ENCODE results near the gene GABRB1.

Gene GABRB1

DNA sequence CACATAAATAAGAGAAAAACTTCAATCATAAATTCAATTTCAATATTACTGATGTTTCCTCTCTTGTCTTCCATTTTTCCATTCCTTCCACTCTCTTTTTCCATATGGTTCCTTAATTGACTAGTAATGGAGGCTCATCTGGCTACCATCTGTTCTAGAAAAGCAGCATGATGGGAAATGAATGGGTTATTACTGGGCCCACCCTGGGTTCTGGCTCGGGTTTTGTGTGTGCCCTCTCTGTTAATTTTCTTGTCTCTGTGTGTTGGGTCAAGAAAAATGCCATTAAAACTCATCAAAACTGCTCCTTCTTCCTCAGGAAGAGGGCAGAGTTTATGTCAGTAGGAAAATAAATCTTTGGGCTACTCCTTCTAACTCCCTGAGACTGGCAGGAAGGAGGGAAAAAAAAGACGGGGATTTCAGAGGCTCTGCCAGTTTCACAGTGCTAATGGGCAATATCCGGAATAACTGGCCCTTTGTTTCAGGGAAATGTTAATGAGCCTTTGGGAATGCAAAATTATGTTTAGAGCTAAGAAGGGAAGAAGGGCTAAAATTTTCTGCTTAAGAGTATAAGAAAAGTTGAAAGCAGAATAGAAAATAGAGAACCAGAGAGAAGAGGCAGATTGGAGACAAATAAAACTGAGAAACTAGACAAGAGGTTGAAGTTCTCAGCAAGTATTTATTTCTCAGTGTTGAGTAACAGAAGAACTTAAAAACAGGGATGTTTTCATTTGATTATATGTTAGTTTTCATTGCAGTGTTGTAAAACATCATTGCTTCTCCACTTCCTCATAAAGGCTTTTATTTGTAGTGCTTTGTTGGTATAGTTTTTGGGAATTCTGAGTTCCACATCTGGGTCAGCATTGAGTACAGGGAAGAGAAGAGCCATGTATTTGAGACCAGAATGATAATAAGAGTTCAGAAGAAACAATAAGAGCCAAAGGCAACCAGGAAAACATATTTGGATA is 19.7 kb downstream of the GABRB1 start:
- no peak for DNase-seq

DNA sequence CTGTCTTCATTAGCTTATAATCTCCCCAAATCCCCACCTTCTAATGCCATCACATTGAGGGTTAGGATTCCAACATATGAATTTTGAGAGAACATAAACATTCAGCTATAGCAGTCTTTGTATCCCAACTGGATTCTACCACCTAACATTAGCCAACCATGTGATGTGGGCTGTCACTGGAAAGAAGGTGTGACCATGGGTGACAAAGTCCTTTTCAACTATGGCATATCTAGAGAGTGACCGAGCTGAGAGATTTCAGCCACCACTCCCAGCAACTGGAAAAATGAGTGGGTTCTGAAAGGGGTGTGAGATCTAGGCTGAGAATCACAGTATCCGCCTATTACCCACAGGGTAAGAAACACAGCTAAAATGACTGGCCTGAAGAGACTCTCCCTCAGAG is 22.1 kb downstream of the GABRB1 start:
- no peak for DNase-seq

DNA sequence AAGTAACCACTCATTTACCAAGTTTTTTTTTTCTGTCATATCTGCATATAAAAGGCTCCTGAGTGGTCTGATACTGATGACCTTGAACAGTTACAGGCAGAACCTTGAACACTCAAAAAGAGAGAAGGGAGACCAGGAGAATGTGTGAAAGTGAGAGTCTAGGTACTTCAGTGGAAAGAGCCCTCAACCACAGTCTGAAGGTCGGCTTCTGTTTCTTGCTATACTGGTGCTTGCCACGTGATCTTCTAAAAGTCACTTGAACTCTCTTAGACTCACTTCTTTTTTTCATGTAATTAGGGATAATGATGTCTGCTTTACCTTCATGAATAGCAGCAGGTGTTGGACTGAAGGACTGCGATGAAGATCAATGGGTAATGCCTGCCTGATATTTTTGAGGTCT is 22.8 kb downstream of the GABRB1 start:
- no peak for DNase-seq

DNA sequence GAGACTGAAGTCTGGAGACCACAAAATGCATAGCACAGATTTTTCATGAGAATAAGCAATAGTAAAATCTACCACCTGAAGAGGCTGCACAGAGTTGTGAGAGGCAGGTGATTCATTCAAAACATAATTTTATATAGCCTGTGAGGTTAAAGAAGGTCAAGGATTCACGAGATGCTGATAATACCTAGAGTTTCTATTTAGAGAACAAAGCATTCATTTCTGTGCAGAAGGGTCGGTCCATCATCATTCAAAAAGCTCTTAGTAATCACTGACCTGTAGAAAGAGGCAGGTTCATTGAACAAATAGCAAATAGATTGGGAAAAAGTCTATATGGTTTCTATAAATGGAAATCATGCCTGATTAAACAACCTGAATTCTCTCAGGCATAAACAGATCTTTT is 26.6 kb downstream of the GABRB1 start:
- DNase-seq = no peak

DNA sequence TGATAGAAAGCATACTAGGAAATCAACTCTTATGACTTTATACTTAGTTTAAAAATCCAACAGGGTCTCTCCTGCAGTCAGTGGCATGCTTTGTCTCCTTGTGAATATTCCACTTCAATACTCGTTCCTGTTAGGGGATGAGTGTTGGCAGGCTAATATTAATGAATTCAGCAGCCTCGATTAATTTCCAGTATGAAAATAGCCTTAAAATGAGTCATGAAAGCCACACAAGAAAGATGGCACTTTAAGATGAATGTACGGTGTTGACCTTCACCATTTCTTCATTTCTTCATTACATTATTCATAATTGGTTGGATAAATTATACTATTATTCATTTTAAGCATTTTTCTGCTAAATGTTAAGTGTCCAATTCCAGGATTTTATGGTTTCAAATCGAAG is 29.2 kb downstream of the GABRB1 start:
- DNase-seq = no peak

DNA sequence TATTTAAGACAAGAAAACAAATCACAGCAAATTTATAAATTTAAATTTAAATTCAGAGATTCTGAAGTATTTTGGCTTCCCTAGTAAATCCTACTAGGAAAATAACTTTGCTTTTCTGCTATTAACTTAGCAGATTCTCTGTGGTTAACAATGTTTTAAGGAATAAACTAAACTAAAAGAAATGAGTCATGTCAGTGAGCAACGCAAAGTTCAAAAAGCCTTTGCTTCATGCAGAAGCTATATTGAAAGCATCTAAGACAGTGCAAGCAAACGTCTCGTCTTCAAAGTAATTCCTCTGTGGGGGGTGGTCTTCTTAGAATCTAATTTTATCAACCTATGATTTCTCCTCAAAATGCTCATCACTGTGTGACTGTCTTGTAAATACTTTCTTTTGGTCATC is 30.1 kb downstream of the GABRB1 start:
- DNase-seq = no peak

DNA sequence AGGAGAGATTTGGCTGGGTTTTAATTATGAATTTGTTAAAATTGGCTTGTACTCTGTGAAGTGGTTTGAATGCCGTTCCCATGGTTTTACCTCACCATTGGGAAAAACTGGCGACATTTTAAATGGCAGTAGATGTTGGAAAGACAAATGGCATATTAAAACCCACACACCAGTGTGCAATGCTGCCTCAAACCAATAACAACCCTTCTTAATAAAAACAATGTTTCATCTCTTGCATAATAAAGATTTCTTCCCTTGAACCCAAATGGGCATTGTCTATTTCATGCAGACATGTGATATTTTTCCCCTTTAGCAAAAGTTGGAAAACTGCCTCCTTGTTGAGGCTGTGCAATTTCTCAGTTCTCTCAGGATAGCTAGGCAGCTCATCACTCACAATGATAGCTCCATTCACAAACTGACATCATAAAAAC is 33.7 kb downstream of the GABRB1 start:
- no peak for DNase-seq

DNA sequence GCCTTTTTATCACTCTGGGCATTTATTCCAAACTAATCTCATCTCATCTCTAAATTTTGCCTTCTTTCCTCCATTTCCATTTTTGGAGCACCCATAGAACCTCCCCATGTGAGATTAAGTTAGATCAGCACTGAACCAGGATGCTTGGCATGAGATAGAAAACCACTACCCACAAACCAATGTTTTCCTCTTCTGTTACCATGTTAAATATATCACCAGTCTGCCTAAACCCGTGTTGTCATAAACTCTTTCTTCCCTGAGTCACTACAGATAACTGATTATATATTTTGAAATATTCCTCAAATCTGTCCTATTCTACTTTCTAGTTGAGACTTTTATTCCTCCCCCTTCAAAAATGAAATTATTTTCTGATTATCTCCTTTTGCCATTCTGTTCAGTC is 37.6 kb downstream of the GABRB1 start:
- DNase-seq = no peak

DNA sequence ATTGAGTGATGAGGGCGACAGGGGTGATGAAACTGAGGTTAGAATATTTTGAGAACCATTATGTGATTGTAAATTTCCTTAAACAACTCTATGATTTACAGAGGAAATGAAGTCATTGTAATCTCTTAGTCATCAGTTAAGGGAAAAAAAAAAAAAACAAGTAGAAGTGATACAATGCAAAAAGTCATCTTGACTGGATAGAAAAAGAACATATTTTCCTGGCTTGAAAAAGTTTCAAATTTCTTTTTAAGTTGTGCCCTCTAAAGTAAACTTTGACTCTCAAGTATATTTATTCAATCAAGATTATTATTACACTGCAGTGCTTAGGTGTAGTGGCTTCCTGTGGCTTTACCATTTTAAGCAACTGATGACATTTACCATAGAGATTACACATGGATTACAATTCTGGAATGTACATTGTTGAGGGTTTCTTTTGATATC is 40.6 kb downstream of the GABRB1 start:
- DNase-seq = no peak

DNA sequence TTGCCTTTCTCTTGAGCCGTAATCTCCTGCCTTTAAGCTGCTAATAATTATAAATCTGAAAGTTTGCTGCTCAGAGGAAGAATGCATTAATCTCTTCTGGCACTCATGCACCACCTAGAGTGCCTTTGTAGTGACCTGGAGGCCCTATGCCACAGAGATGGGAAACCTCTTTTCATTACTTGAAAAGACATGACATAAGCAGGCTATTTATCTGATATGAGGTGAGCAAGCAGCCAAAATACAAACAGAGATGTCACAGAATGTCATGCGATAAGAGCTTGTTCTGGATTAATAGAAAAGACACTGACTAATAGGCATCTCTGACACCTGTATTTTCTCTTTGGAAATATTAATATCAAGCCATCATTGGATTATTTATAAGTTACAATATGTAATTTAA is 42.3 kb downstream of the GABRB1 start:
- DNase-seq = no peak

DNA sequence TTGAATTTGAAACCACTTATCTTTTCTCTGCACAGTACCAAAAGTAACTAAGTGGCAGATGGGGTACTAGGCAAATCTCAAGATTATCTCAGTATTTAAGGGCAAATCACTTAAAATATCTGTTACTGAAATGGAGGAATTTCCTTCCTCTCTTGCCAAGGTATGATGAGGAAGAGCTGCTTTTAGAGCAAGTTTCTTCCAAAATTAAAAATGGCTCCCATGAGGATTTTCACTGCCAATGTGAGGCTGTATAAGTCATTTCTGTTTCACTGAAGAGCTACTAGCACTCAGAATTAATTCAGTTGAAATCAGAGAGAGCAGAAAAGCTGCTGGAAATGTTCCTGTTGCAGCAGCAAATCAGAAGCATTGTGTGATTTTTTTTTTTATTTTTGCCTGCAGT is 43.4 kb downstream of the GABRB1 start:
- DNase-seq = no peak

DNA sequence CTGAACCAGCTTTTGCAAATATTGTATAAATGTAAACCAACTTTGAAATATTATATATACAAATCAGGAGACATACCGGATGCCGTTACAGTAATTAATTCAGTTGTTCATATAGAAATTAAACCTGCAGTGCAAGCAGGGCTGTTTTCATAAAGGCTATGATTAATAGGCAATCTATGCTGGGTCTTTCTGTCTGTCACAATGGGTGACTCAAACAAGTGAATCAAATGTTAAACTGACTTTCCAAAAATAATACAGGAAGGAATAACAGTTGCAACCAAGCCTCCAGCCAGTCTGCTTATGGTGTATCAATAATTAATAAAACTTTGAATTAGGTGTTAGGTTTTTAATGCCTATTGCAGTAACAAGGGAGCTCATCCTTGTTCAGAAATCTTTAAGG is 43.9 kb downstream of the GABRB1 start:
- DNase-seq = no peak

DNA sequence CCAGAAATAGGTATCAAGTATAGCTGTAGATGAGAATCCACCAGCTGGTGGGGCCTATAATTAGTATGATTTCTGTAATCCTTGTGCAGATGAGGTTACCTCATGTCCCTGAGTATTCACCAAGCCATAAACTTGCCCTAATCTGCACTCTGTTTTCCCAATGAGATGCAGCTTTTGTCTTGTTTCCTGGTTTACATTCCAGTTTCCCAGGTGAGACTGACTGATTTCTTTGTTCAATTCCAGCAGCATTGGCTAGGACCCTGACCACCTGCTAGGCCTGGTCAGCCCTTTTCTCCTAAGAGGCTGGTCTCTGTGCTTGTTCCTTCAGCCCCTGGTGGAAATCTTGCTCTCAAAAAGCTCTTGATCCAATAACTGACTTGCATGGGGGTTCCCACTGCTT is 44.6 kb downstream of the GABRB1 start:
- no peak for DNase-seq

DNA sequence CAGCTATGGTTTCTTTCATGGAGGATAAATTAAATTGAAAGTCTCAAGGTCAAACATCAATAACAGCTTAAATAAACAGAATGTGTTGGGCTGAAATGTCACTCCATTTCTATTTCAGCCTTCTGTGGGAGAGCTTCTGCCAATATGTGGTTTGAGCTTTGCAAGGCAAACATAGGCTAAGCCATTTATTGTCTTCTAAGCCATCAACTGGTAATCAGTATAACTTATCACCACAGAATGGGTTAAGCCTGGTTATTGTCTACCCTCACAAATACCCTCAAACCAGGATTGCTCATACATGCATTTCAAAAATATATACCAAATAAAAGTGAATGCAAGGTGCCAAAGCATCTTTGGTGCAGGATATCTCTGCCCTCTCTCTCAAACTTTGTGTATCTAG is 52.7 kb downstream of the GABRB1 start:
- no peak for DNase-seq

DNA sequence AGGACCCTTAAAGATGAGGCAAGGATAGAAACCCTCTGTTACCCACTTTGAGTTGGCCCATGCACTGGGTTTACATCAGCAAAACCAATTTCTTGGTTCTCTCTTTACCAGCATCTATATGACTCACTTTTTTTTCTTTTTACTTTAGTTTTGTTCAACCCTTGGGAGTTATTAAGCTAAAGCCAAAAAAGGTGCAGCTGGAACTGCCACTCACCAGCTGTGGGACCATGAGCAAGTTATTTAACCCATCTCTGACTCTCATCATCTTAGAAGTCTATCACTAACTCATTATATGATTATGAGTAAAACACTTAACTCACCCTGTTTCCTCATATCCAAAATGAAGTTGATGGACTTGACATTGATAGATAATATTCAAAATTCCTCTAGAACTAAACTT is 53.4 kb downstream of the GABRB1 start:
- DNase-seq = no peak

DNA sequence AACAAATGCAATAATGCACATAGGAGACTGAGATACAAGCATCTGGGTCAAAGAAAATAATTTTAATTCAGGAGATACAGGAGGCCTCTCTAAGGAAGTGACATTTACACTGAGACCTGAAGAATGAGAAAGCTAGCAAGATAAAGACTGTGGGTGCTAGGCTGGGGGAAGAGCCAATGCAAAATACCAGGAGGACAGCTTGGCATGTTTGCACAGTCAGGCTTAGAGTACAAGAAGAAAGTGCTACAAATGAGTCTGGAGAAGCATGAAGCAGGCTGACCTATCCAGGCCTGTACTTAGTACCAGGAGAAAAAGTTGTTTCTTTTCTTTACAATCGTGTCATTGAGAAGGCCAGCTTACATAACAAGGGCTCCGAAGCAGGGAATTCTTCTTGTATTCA is 56.9 kb downstream of the GABRB1 start:
- DNase-seq = no peak

DNA sequence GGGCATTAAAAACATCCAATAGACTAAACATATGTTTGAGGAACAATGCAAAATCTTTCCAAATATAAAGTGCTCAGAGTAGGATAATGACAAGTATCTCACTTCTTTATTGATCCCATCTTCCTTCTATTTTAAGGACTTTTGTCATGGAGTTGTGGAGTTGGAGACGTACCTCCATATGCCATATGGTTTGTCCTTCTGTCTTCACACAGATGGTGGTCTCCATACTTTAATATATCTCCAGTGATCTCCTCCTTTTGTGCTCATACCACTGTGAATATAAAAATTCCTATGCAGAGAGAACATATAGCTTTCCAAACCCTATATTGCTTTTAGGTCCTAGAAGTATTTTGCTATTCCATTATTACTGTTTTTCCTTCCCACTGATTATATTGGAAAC is 64.5 kb downstream of the GABRB1 start:
- DNase-seq = no peak

DNA sequence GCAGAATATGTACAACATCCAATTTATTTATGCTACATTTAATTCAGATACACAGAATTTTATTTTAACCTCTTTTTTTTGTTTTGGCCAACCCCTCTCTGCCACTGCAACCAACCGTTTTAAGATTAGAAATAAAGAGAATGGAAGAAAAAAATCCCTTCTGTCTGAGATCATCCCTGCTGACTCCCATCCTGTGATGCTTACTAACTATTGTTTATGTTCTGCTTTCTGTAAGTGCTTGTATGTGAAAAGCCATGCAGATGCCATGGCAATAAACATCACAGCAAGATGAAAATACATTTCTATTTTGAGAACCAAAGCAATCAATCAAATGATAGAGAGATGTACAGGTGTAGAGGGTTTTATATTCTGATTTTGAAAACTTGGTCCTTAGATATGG is 70.1 kb downstream of the GABRB1 start:
- no peak for DNase-seq

DNA sequence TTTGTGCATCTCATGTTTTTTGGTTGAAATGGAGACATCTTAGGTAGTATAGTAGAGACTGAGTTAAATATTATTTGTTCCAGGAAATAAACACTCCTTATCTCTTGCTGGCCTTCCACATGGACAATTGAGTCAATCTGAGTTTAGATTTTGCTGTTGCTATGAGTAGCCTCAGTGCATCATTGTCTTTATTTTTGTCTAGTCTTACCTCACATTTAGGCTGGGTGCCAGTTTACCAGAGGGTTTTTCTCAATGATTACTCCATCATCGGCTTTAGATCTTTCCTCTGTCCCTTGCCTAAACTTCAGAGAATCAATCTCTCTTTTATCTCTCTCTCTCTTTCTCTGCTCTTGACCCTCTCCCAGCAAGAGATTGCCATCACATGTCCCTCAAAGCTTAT is 73.6 kb downstream of the GABRB1 start:
- DNase-seq = no peak

DNA sequence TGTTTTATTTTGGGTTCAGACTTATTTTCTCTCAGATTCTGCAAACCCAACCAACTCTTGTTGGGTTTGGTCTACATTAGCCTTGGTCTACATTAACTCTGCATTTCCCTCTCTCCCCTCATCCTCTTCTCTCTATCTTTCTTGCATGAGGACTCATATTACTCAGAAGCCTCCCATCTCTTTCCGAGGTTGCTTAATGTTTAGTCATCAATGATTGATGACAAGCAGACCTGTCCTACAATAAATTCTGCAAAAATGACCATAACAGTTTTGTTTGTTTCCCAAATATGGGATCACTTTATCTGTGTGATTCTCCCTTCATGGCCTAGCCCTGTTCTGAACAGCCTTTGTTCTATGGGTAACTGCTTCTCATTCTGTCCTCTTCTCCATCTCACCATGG is 75.2 kb downstream of the GABRB1 start:
- DNase-seq = no peak

DNA sequence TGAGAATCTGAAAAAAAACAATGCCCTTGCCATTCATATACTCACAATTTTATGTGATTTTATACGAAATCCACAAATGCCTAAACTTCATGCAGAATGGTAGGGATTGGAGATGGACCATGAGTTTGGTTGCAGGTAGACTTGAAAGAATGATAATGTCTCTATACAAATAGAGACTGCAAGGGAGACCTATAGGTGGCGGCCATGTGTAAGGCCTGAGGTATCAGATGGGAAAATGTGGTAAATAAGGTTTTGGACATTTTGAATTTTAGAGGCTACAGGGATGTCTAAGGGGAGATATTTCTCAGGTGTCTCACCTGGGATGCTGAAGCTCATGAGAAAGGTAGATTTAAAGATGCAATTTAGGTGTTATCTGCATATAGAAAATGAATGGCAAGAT is 78.0 kb downstream of the GABRB1 start:
- DNase-seq = no peak

DNA sequence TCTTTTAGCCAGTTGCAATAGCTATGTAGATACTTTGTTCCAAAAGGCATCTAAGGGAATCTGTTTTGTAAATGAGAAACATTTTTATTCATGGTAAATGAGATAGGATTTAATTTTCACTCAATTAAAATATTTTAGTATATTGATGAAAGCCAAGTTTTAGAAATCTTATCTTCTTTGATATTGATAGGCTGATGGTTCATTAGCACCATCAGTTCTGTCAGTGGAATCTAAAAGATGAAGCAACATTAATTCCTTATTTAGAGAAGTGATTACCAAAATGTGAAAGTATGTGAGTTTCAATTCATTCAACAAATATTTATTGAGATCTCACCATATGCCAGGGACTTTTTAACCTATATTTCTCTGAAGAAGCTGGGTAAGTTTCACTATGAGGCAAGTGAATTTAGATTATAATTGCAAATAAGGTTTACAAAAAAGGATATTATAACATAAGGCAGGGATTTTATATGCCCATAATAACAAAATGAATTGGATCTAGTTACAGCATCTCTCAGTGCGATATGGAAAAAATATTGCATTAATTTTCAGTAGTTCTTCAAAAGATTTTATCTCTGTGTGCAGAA is 79.3 kb downstream of the GABRB1 start:
- no peak for DNase-seq

DNA sequence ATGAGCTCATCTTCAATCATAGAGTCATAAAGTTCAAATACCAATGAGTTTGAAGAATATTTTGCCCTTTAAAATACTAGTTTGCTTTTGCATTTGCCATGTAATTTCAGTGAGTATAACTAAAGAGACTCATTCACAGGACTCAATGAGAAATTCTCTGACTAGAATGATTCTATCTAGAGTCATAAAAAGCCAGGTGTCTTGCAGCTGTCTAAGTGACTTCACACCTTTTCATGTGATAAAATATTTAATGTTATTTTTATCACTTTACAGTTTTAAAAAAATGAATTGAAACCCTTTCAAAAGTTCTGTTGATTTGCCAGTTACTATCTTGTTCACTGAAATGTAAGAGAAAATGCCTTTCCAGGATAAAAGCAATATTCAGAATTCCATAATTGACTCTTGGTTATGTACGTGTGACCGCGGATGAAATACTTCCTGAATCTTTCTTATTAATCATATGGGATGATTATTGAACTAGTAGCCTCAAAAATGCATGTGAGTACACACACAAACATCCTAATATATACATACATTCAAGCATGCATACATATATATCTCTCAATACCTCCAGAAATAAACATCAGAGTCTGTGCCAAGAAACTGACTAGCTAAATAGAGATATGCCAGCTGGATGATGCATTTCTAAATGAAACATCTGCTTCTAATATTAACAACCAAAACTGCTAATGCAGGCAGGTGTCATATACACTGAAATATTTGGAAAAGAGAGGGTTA is 87.0 kb downstream of the GABRB1 start:
- no peak for DNase-seq

DNA sequence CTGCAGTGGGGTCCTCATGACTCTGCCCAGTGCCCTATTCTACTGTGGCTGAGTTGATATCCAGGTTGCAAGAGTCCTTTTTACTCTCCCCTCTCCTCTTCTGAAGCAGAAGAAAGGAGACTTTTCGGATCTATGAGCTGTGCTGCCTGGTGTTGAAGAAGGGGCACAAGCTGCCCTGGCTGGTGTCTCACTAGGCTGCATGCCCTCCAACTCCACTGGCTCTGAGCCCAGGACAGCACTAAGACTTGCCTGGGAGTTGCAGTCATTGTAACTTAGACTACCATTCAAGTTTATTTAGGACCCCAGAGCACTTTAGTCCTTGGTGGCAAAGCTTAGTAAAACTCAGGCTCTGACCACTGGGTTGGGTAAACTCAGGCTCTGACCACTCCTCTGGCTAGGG is 89.4 kb downstream of the GABRB1 start:
- no peak for DNase-seq

Data from activated naive CD4-positive, alpha-beta T cell (primary cell).